BLaER1 (cell line): ENCODE results near the gene KAT6B.

ENCODE experiments used
- H3K27ac ChIP-seq: shearing (Covaris generic); formaldehyde crosslinking; 2 replicates; pipeline ENCODE4 v1.8.1; 2022
- H3K27me3 ChIP-seq: shearing (Covaris generic); formaldehyde crosslinking; 2 replicates; pipeline ENCODE4 v1.8.1; 2022
- H3K36me3 ChIP-seq: shearing (Covaris generic); formaldehyde crosslinking; 2 replicates; pipeline ENCODE4 v1.8.1; 2022
- H3K4me1 ChIP-seq: shearing (Covaris generic); formaldehyde crosslinking; 2 replicates; pipeline ENCODE4 v1.8.1; 2022
- H3K4me2 ChIP-seq: shearing (Covaris generic); formaldehyde crosslinking; 2 replicates; pipeline ENCODE4 v1.8.1; 2022
- H3K4me3 ChIP-seq: shearing (Covaris generic); formaldehyde crosslinking; 2 replicates; pipeline ENCODE4 v1.8.1; 2022
- H3K9ac ChIP-seq: shearing (Covaris generic); formaldehyde crosslinking; 2 replicates; pipeline ENCODE4 v1.8.1; 2022
- H3K9me3 ChIP-seq: shearing (Covaris generic); formaldehyde crosslinking; 2 replicates; pipeline ENCODE4 v1.8.1; 2022
- H4K20me1 ChIP-seq: shearing (Covaris generic); formaldehyde crosslinking; 2 replicates; pipeline ENCODE4 v1.8.1; 2022
- Cebpa-rat ChIP-seq: shearing (Covaris generic); IDR thresholded peaks from 2 replicates; pipeline ENCODE4 v1.8.1; 2022

KAT6B gene

GRCh38 chr10:75020168-75020567 lies 193.8 kb downstream of the KAT6B start:
- Histone ChIP-seq H3K9me3 (no peaks in the 10 kb centered on the region), H3K4me2 (no peak overlapping the region), H3K4me3 (no peak overlapping the region), H3K36me3 (peaks cover 73% of the 10 kb centered on the region), H3K4me1 (peaks cover 39% of the 10 kb centered on the region), H4K20me1 (no peaks in the 10 kb centered on the region), H3K27me3 (no peaks in the 10 kb centered on the region), H3K27ac (no peak overlapping the region), H3K9ac (no peak overlapping the region)
- no peak for TF ChIP-seq Cebpa-rat

- peaks cover 39% of the 10 kb centered on the region for H3K4me1 ChIP-seq
- peaks cover 81% of the 10 kb centered on the region for H3K36me3 ChIP-seq
- H3K9me3 ChIP-seq = no peaks in the 10 kb centered on the region
- H3K27ac ChIP-seq = peak overlapping the region; percentile 20; the same call in 1 of the 2 replicates
- no peaks in the 10 kb centered on the region for H3K27me3 ChIP-seq
- H3K4me2 ChIP-seq = peak overlapping the region; percentile 73
- H3K9ac ChIP-seq = no peak overlapping the region
- H3K4me3 ChIP-seq = no peak overlapping the region
- TF ChIP-seq Cebpa-rat = no peak
- H4K20me1 ChIP-seq = no peaks in the 10 kb centered on the region
Measured at GRCh38 chr10:75021379-75022249, 195.2 kb downstream of the KAT6B start.

- no peak overlapping the region for H3K27ac ChIP-seq
- peaks cover 77% of the 10 kb centered on the region for H3K36me3 ChIP-seq
- no peak for TF ChIP-seq Cebpa-rat
Measured at GRCh38 chr10:75023074-75023473, 196.7 kb downstream of the KAT6B start.

GRCh38 chr10:75024971-75025523 lies 198.6 kb downstream of the KAT6B start:
- Histone ChIP-seq H3K27ac (no peak overlapping the region), H3K27me3 (no peaks in the 10 kb centered on the region), H3K36me3 (peaks cover 87% of the 10 kb centered on the region), H4K20me1 (no peaks in the 10 kb centered on the region), H3K9ac (no peak overlapping the region), H3K4me2 (no peak overlapping the region), H3K4me1 (peaks cover 32% of the 10 kb centered on the region), H3K4me3 (no peak overlapping the region), H3K9me3 (no peaks in the 10 kb centered on the region)
- TF ChIP-seq Cebpa-rat = no peak

More at GRCh38 chr10:75023074-75023473, 196.7 kb downstream of the KAT6B start:
- Histone ChIP-seq H3K9ac (no peak overlapping the region), H3K9me3 (no peaks in the 10 kb centered on the region), H3K4me2 (no peak overlapping the region), H3K4me1 (peaks cover 31% of the 10 kb centered on the region), H3K27me3 (no peaks in the 10 kb centered on the region), H4K20me1 (no peaks in the 10 kb centered on the region), H3K4me3 (no peak overlapping the region)

- H3K27me3 ChIP-seq = no peaks in the 10 kb centered on the region
- no peak overlapping the region for H3K9ac ChIP-seq
- H3K9me3 ChIP-seq = no peaks in the 10 kb centered on the region
- H3K36me3 ChIP-seq = peaks cover 77% of the 10 kb centered on the region
- H3K4me3 ChIP-seq = no peak overlapping the region
- H3K4me2 ChIP-seq = no peak overlapping the region
- no peak for TF ChIP-seq Cebpa-rat
- H3K4me1 ChIP-seq = peaks cover 12% of the 10 kb centered on the region
- H4K20me1 ChIP-seq = no peaks in the 10 kb centered on the region
- H3K27ac ChIP-seq = 0 out of 2 replicates have a peak overlapping the region, but pooled peaks have one; percentile 50
Measured at GRCh38 chr10:75028049-75028448, 201.6 kb downstream of the KAT6B start.

- Histone ChIP-seq H4K20me1 (no peaks in the 10 kb centered on the region), H3K27ac (0 out of 2 replicates have a peak overlapping the region, but pooled peaks have one; percentile 50), H3K9ac (no peak overlapping the region), H3K27me3 (no peaks in the 10 kb centered on the region), H3K9me3 (no peaks in the 10 kb centered on the region), H3K4me2 (peak overlapping the region; percentile 18), H3K36me3 (peaks cover 70% of the 10 kb centered on the region), H3K4me3 (no peak overlapping the region), H3K4me1 (peaks cover 12% of the 10 kb centered on the region)
- TF ChIP-seq Cebpa-rat = no peak
Measured at GRCh38 chr10:75028748-75029147, 202.3 kb downstream of the KAT6B start.

- Histone ChIP-seq H3K36me3 (peaks cover 64% of the 10 kb centered on the region), H3K9ac (no peak overlapping the region), H3K4me2 (peak overlapping the region; percentile 18; the same call in 1 of the 2 replicates), H3K4me1 (peaks cover 12% of the 10 kb centered on the region), H3K9me3 (no peaks in the 10 kb centered on the region), H3K4me3 (no peak overlapping the region), H3K27ac (0 out of 2 replicates have a peak overlapping the region, but pooled peaks have one; percentile 50), H4K20me1 (no peaks in the 10 kb centered on the region), H3K27me3 (no peaks in the 10 kb centered on the region)
- no peak for TF ChIP-seq Cebpa-rat
Measured at GRCh38 chr10:75029420-75029819, 203.0 kb downstream of the KAT6B start.

GRCh38 chr10:75029857-75030256 lies 203.5 kb downstream of the KAT6B start:
- Histone ChIP-seq H3K4me2 (no peak overlapping the region), H3K36me3 (peaks cover 59% of the 10 kb centered on the region), H3K27ac (no peak overlapping the region), H3K27me3 (no peaks in the 10 kb centered on the region), H3K9ac (no peak overlapping the region), H4K20me1 (no peaks in the 10 kb centered on the region), H3K4me1 (peaks cover 12% of the 10 kb centered on the region), H3K4me3 (no peak overlapping the region), H3K9me3 (no peaks in the 10 kb centered on the region)
- TF ChIP-seq Cebpa-rat = no peak

- Histone ChIP-seq H3K4me1 (peaks cover 12% of the 10 kb centered on the region), H3K4me2 (no peak overlapping the region), H3K36me3 (peaks cover 54% of the 10 kb centered on the region), H3K4me3 (no peak overlapping the region), H4K20me1 (no peaks in the 10 kb centered on the region), H3K9me3 (no peaks in the 10 kb centered on the region), H3K9ac (no peak overlapping the region), H3K27me3 (no peaks in the 10 kb centered on the region), H3K27ac (no peak overlapping the region)
- no peak for TF ChIP-seq Cebpa-rat
Measured at GRCh38 chr10:75030371-75030770, 204.0 kb downstream of the KAT6B start.

GRCh38 chr10:75032119-75032518 lies 205.7 kb downstream of the KAT6B start:
- no peaks in the 10 kb centered on the region for H3K27me3 ChIP-seq
- H3K27ac ChIP-seq = no peak overlapping the region
- H3K4me3 ChIP-seq = no peak overlapping the region
- no peak overlapping the region for H3K9ac ChIP-seq
- no peak overlapping the region for H3K4me2 ChIP-seq
- H3K4me1 ChIP-seq = peaks cover 27% of the 10 kb centered on the region
- H3K36me3 ChIP-seq = peaks cover 37% of the 10 kb centered on the region
- H3K9me3 ChIP-seq = no peaks in the 10 kb centered on the region
- H4K20me1 ChIP-seq = no peaks in the 10 kb centered on the region
- no peak for TF ChIP-seq Cebpa-rat
